Ishikawa (cell line): Measurements from ENCODE around the gene BPTF.
A peak's percentile ranks its signal among the peaks of the same experiment; 100 is the strongest.

ENCODE experiments used
- CEBPB ChIP-seq: IDR thresholded peaks from 2 replicates; pipeline ENCODE4 v1.6.1; 2012
- CREB1 ChIP-seq: IDR thresholded peaks from 2 replicates; pipeline ENCODE4 v1.6.1; 2012; ENCODE audit warnings: low read depth
- EGR1 ChIP-seq: IDR thresholded peaks from 2 replicates; pipeline ENCODE4 v1.6.1; 2012
- EP300 ChIP-seq: IDR thresholded peaks from 2 replicates; pipeline ENCODE4 v1.6.1; 2012; ENCODE audit warnings: borderline replicate concordance
- FOXM1 ChIP-seq: IDR thresholded peaks from 2 replicates; pipeline ENCODE4 v1.6.1; 2012; ENCODE audit warnings: low read depth, borderline replicate concordance
- MAX ChIP-seq: IDR thresholded peaks from 2 replicates; pipeline ENCODE4 v1.6.1; 2012
- NFIC ChIP-seq: IDR thresholded peaks from 2 replicates; pipeline ENCODE4 v1.6.1; 2012
- RAD21 ChIP-seq: IDR thresholded peaks from 2 replicates; pipeline ENCODE4 v1.6.1; 2012; ENCODE audit warnings: low read depth
- REST ChIP-seq: IDR thresholded peaks from 2 replicates; pipeline ENCODE4 v1.6.1; 2012; ENCODE audit warnings: low read depth, mild to moderate bottlenecking
- TAF1 ChIP-seq: IDR thresholded peaks from 2 replicates; pipeline ENCODE4 v1.6.1; 2012; ENCODE audit warnings: low read depth, mild to moderate bottlenecking
- TCF12 ChIP-seq: IDR thresholded peaks from 2 replicates; pipeline ENCODE4 v1.6.1; 2012; ENCODE audit warnings: low read depth
- TEAD4 ChIP-seq: IDR thresholded peaks from 2 replicates; pipeline ENCODE4 v1.6.1; 2012
- USF1 ChIP-seq: IDR thresholded peaks from 2 replicates; pipeline ENCODE4 v1.6.1; 2012
- YY1 ChIP-seq: IDR thresholded peaks from 2 replicates; pipeline ENCODE4 v1.6.1; 2012; ENCODE audit warnings: low read depth
- ZBTB7A ChIP-seq: IDR thresholded peaks from 2 replicates; pipeline ENCODE4 v1.6.1; 2012; ENCODE audit warnings: low read depth

BPTF gene

GRCh38 chr17:67891481-67892119, 66.3 kb downstream of the BPTF start:
- TF ChIP-seq TEAD4 (no peak), USF1 (no peak), ZBTB7A (no peak), TAF1 (no peak)

- TF ChIP-seq RAD21 = no peak
- TF ChIP-seq YY1 = no peak
- TF ChIP-seq TEAD4 = no peak
- no peak for TF ChIP-seq NFIC
- no peak for TF ChIP-seq TCF12
- TF ChIP-seq USF1 = no peak
- TF ChIP-seq EGR1 = no peak
- no peak for TF ChIP-seq CREB1
- no peak for TF ChIP-seq EP300
Observed at GRCh38 chr17:67902511-67903231, 77.4 kb downstream of the BPTF start.

- 0 out of 2 replicates have a peak, but pooled peaks have one; percentile 29 for TF ChIP-seq CEBPB
Observed at GRCh38 chr17:67910117-67910803, 85.0 kb downstream of the BPTF start.

- no peak for TF ChIP-seq NFIC
- TF ChIP-seq EP300 = no peak
- no peak for TF ChIP-seq ZBTB7A
- no peak for TF ChIP-seq TCF12
- no peak for TF ChIP-seq MAX
- no peak for TF ChIP-seq YY1
- TF ChIP-seq TEAD4 = no peak
- TF ChIP-seq EGR1 = no peak
- no peak for TF ChIP-seq USF1
- TF ChIP-seq REST = no peak
- TF ChIP-seq CREB1 = no peak
- no peak for TF ChIP-seq TAF1
- TF ChIP-seq CEBPB = no peak
- no peak for TF ChIP-seq FOXM1
- TF ChIP-seq RAD21 = no peak
Observed at GRCh38 chr17:67911059-67911782, 85.9 kb downstream of the BPTF start.

- TF ChIP-seq TCF12 (no peak), ZBTB7A (no peak)
Observed at GRCh38 chr17:67912088-67912487, 86.8 kb downstream of the BPTF start.

GRCh38 chr17:67912656-67913055, 87.4 kb downstream of the BPTF start:
- no peak for TF ChIP-seq ZBTB7A
- TF ChIP-seq TAF1 = no peak
- TF ChIP-seq CREB1 = no peak
- TF ChIP-seq MAX = no peak
- no peak for TF ChIP-seq FOXM1
- TF ChIP-seq CEBPB = no peak
- TF ChIP-seq YY1 = no peak
- no peak for TF ChIP-seq TCF12
- TF ChIP-seq NFIC = no peak
- TF ChIP-seq EP300 = no peak
- no peak for TF ChIP-seq EGR1

- TF ChIP-seq EGR1 (no peak), MAX (no peak), NFIC (no peak), CREB1 (no peak), REST (no peak), CEBPB (no peak), ZBTB7A (no peak), TAF1 (no peak), EP300 (no peak), YY1 (no peak), TCF12 (no peak), FOXM1 (no peak), TEAD4 (no peak), RAD21 (no peak), USF1 (no peak)
Observed at GRCh38 chr17:67920212-67920611, 94.9 kb downstream of the BPTF start.
